Muscle of leg (tissue), 11 donors: ENCODE data around the gene SNX24. TPM values are rescaled to one million over a fixed set of nuclear protein-coding genes. Genes with fewer than 3 reads are reported as not detected.
"Not testable (repeated sequence)": the region's sequence is repeated elsewhere in the genome, so short reads cannot be mapped to it uniquely, and the experiment has no call there.

Experiments
- DNase-seq: peaks from one replicate; pipeline ENCODE4 v3.0.0; 2013
- H3K27ac ChIP-seq: one replicate; pipeline ENCODE4 v1.5.1; 2013; ENCODE audit warnings: mild to moderate bottlenecking, low read length, control low read depth
- H3K27me3 ChIP-seq: one replicate; pipeline ENCODE4 v1.6.1; 2013; ENCODE audit warnings: low read length; ENCODE audit not compliant: control insufficient read depth, insufficient read depth
- H3K36me3 ChIP-seq: one replicate; pipeline ENCODE4 v1.6.1; 2013; ENCODE audit warnings: low read length; ENCODE audit not compliant: control insufficient read depth, insufficient read depth
- H3K4me1 ChIP-seq: one replicate; pipeline ENCODE4 v1.6.1; 2013; ENCODE audit warnings: low read length; ENCODE audit not compliant: control insufficient read depth, insufficient read depth
- H3K4me3 ChIP-seq: one replicate; pipeline ENCODE4 v1.5.1; 2013; ENCODE audit warnings: low read length, control low read depth
- H3K9me3 ChIP-seq: replicated peaks from 2 replicates; pipeline ENCODE4 v1.6.1; 2013; ENCODE audit warnings: low read depth, low read length; ENCODE audit not compliant: control insufficient read depth
- WGBS: methylation state at CpG from one replicate; pipeline ENCODE4 v1.1.5; 2013; ENCODE audit warnings: missing lambda C conversion rate; ENCODE audit not compliant: insufficient coverage; 5-methylcytosine and 5-hydroxymethylcytosine counted together
- polyA plus RNA-seq, 8 donors: library from polyadenylated mRNA; unstranded; fragments of 120-200 nt; gene quantifications; one replicate each; pipeline versions ENCODE4 v1.2.1 to v1.2.3, GENCODE V29; 2013; ENCODE audit warnings: inconsistent platforms in 1 of 8, low replicate concordance in 1 of 8; ENCODE audit not compliant: insufficient read length in 8 of 8, insufficient read depth in 1 of 8
- total RNA-seq: library from RNA; stranded (reverse); fragments of 120-200 nt; gene quantifications from one replicate; pipeline ENCODE4 v1.2.4, GENCODE V29; 2013

Gene SNX24
- total and polyA plus RNA-seq, 9 donors: 8.9 to 13.2 (median 10.6) TPM

GRCh38 chr5:122909470-122910100 lies 64.2 kb downstream of the SNX24 start:
- Histone ChIP-seq H3K4me1 (no peaks in the 10 kb centered on the region), H3K4me3 (no peak overlapping the region), H3K36me3 (no peaks in the 10 kb centered on the region), H3K27ac (no peak overlapping the region), H3K9me3 (no peaks in the 10 kb centered on the region), H3K27me3 (no peaks in the 10 kb centered on the region)
- no peak for DNase-seq
- 75% methylated on average over 3 of the region's 5 CpGs for WGBS

DNA sequence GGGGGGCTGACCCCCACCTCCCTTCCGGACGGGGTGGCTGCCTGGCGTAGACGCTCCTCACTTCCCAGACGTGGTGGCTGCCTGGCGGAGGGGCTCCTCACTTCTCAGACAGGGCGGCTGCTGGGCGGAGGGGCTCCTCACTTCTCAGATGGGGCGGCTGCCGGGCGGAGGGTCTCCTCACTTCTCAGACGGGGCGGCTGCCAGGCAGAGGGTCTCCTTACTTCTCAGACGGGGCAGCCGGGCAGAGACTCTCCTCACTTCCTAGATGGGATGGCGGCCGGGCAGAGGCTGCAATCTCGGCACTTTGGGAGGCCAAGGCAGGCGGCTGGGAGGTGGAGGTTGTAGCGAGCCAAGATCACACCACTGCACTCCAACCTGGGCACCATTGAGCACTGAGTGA lies 68.0 kb downstream of the SNX24 start:
- not testable (repeated sequence) for H3K9me3 ChIP-seq, H3K36me3 ChIP-seq, H3K4me3 ChIP-seq, H3K4me1 ChIP-seq, DNase-seq, H3K27ac ChIP-seq, H3K27me3 ChIP-seq
- 95% methylated on average over 4 of the region's 20 CpGs for WGBS

DNA sequence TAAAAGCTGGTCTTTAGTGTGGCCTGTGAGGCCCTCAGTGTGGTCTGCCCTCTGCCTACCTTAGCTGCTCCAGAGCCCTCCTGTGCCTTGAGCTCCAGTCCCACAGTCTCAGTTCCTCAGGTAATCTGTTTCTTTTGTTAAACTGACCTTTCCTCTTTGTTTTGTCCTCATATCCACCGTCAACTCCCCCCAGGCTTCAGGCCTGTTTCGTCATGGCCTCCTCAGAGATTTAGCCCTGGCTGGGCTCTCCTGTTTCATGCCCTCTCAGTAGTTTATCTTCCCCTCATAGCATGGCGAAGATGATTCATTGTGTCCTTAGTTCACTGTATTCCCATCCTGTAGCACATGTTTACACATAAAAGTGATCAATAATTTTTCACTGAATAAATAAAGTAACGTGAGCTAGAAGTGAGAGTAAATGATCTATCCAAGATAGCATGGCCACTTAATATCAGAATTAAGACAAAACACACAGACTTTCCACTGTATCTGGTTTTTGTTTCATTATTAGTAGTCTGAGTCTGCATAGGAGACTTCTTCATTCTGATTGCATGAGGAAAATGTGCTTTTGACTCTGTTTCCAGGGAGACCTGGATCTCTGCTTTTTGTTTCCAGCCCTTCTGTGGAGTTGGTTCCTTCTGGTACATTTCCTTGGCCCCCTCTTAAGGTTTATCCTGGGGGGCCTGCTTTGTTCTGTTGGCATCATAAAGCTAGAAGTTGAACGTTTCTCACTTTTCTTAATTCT lies 70.5 kb downstream of the SNX24 start:
- Histone ChIP-seq H3K27me3 (no peaks in the 10 kb centered on the region), H3K9me3 (no peaks in the 10 kb centered on the region), H3K27ac (no peak overlapping the region), H3K4me1 (no peaks in the 10 kb centered on the region), H3K4me3 (no peak overlapping the region), H3K36me3 (no peaks in the 10 kb centered on the region)
- DNase-seq: peak; percentile 60
- WGBS: 68% methylated on average over 2 of the region's 5 CpGs

DNA sequence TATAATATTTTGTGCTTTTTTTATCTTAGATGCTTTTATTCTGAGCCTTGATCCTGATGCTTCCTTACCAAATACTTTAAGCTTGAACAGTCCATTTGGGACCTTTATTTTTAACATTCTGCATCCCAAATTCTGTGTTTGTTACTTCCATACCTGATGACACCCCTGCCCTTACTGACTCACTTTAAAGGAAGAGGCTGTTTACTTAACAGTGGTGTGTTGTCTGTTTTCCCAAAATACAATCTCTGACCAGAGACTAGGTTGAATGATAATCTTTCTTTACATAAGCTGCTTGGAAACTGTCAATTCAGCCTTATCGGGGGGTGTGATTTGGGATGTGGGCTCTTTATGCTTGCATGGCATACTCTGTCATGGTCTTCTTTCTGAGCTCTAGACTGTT lies 71.1 kb downstream of the SNX24 start:
- WGBS: no CpG with 5 or more reads among the region's 1 CpG
- no peaks in the 10 kb centered on the region for H3K4me1 ChIP-seq
- DNase-seq: no peak

DNA sequence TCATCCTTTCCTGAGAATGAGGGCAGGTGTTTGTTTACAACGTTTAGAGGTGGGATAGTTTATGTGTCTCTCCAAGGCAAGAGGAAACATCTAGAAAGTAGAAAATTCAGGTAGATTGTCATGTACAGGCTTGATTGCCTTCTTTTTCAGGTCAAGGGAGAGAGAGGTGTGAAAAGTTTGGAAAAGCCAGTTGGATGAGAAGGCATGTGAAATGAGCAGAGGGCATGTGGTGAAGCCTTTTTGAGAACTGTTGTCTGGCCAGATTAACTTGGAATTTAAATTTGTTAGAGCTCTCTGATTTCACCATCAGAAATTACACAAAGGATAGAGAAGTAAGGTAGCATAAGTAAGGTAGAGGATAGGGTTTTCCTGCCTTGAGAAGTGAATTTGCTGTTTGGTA lies 74.6 kb downstream of the SNX24 start:
- 43% methylated on average over 1 of the region's 1 CpG for WGBS
- Histone ChIP-seq H3K4me3 (no peak overlapping the region), H3K27ac (no peak overlapping the region)

More for the DNA sequence above, 71.1 kb downstream of the SNX24 start:
- no peaks in the 10 kb centered on the region for H3K36me3 ChIP-seq
- H3K9me3 ChIP-seq: no peaks in the 10 kb centered on the region
- H3K4me3 ChIP-seq: no peak overlapping the region
- no peaks in the 10 kb centered on the region for H3K27me3 ChIP-seq
- H3K27ac ChIP-seq: no peak overlapping the region

DNA sequence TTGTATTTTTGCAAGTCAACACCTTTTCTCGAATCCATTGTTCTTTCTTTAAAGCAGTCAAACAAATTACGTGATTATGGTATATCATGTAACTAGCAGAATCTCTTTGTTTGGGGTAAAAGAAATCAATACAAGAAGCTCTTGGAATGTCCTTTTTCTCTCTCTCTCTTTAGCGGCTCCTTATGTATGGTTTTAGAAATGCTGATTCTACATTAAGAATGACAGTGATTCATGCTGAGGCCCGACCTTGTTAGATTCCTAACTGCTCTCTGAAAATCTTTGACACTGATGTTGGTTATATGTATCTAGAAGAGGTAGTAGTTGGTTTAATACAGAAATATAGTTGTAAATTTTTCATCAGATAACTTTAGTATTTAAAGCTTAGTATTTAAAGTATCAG lies 76.4 kb downstream of the SNX24 start:
- Histone ChIP-seq H3K36me3 (no peaks in the 10 kb centered on the region), H3K4me1 (no peaks in the 10 kb centered on the region), H3K4me3 (no peak overlapping the region), H3K9me3 (no peaks in the 10 kb centered on the region), H3K27me3 (no peaks in the 10 kb centered on the region), H3K27ac (no peak overlapping the region)
- no peak for DNase-seq
- WGBS: no CpG with 5 or more reads among the region's 4 CpGs

More for the DNA sequence above, 74.6 kb downstream of the SNX24 start:
- H3K9me3 ChIP-seq: no peaks in the 10 kb centered on the region
- no peaks in the 10 kb centered on the region for H3K4me1 ChIP-seq
- H3K27me3 ChIP-seq: no peaks in the 10 kb centered on the region
- H3K36me3 ChIP-seq: no peaks in the 10 kb centered on the region
- DNase-seq: no peak

GRCh38 chr5:122924203-122924602 lies 78.8 kb downstream of the SNX24 start:
- no peaks in the 10 kb centered on the region for H3K4me1 ChIP-seq
- no peak for DNase-seq
- no peak overlapping the region for H3K27ac ChIP-seq
- H3K4me3 ChIP-seq: no peak overlapping the region
- H3K9me3 ChIP-seq: no peaks in the 10 kb centered on the region
- no CpG with 5 or more reads among the region's 5 CpGs for WGBS
- H3K36me3 ChIP-seq: no peaks in the 10 kb centered on the region
- no peaks in the 10 kb centered on the region for H3K27me3 ChIP-seq

DNA sequence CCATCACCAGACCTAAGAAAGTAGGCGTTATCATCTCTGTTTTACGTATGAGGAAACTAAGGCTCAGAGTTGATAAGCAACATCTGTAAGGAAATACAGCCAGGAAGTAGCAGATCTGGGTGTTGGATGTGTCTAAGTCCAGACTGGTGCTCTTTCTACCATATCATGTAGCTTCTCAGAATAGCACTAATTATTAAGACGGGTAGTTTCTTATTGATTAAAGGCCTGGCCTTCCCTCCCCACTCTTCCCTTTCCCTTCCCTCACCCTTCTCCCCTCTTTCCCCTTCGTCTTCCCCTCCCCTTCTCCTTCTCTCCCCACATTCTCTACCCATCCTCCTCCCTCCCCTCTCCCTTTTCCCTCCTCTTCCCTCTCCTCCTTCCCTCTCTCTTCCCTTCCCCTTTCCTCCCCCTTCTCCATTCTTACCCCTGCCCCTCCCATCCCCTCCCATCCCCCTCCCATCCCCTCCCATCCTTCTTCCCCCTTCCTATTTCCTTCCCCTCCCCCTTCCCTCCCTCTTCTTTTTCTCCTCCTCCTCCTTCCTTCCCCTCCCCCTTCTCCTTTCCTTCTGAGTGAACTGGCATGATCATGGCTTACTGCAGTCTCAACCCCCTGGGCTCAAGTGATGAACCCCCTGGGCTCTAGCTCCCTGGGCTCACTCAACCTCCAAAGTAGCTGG lies 79.4 kb downstream of the SNX24 start:
- H3K4me3 ChIP-seq: no peak overlapping the region
- WGBS: 86% methylated on average over 2 of the region's 4 CpGs
- no peak overlapping the region for H3K27ac ChIP-seq
- no peaks in the 10 kb centered on the region for H3K27me3 ChIP-seq
- no peaks in the 10 kb centered on the region for H3K4me1 ChIP-seq
- H3K9me3 ChIP-seq: no peaks in the 10 kb centered on the region
- no peaks in the 10 kb centered on the region for H3K36me3 ChIP-seq
- no peak for DNase-seq

GRCh38 chr5:122929001-122929400 lies 83.6 kb downstream of the SNX24 start:
- H3K4me1 ChIP-seq: no peaks in the 10 kb centered on the region
- DNase-seq: no peak
- no peaks in the 10 kb centered on the region for H3K36me3 ChIP-seq
- H3K27me3 ChIP-seq: no peaks in the 10 kb centered on the region
- no peak overlapping the region for H3K4me3 ChIP-seq
- H3K9me3 ChIP-seq: no peaks in the 10 kb centered on the region
- H3K27ac ChIP-seq: no peak overlapping the region
- WGBS: 100% methylated on average over 1 of the region's 1 CpG

DNA sequence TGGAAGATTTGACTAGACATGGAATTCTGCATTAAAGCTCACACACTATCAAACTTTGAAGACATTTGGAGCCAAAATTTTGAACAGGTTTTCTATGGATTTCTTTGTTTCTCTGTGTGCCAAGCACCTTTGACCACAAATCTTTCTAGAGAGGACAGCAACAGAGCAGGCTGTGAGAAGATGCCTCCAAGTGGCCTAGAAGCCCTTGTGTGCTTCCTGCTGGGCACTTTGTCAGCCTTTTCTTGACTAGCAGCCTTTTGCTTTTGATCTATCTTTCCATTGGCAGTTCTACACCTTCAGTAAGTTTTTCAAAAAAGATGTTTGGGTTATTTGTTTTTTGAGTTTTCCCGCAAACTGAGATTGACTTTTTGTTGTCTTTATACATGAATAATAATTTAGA lies 84.6 kb downstream of the SNX24 start:
- Histone ChIP-seq H3K4me3 (no peak overlapping the region), H3K36me3 (no peaks in the 10 kb centered on the region), H3K27me3 (no peaks in the 10 kb centered on the region), H3K9me3 (no peaks in the 10 kb centered on the region), H3K27ac (no peak overlapping the region), H3K4me1 (no peaks in the 10 kb centered on the region)
- DNase-seq: no peak
- no CpG with 5 or more reads among the region's 1 CpG for WGBS
